Upper lobe of left lung (tissue), 4 donors: ENCODE data around the gene SPG11.
A peak's percentile ranks its signal among the peaks of the same experiment; 100 is the strongest.

Experiments
- CTCF ChIP-seq, 6 experiments: fragments of 450-650 bp in 4 of 6; fragments of 200-600 bp in 2 of 6; sonication (generic) in 2 of 6; IDR thresholded peaks; one replicate each; pipeline ENCODE4 v1.5.1; 2016 to 2019; ENCODE audit warnings: antibody characterized with exemption in 6 of 6
- EP300 ChIP-seq, 4 donors: sonication (generic); formaldehyde crosslinking; IDR thresholded peaks; one replicate each; pipeline ENCODE4 v1.5.1; 2017; ENCODE audit warnings: antibody characterized with exemption in 4 of 4, control low read depth in 2 of 4
- POLR2A ChIP-seq, 4 donors: fragments of 450-650 bp; IDR thresholded peaks; one replicate each; pipeline ENCODE4 v1.5.1; 2016 to 2017; ENCODE audit warnings: antibody characterized with exemption in 4 of 4, mild to moderate bottlenecking in 2 of 4
- POLR2AphosphoS5 ChIP-seq, 2 donors: sonication (generic); formaldehyde crosslinking; IDR thresholded peaks; one replicate each; pipeline ENCODE4 v1.5.1; 2017; ENCODE audit warnings: antibody characterized with exemption in 2 of 2

- TF ChIP-seq POLR2A (IDR thresholded peaks at IDR 0.05) (peak in 1 of 4 donors; percentile 47), CTCF (IDR thresholded peaks at IDR 0.05) (peak in 4 of 6 experiments; percentile 5 to 9 (median 8)), POLR2AphosphoS5 (IDR thresholded peaks at IDR 0.05) (peak; percentile 31 to 51), EP300 (IDR thresholded peaks at IDR 0.05) (no peak)
These were observed 47.0 kb upstream of the SPG11 start for GRCh38 chr15:44710236-44711095.
